Mesendoderm (in vitro differentiated cells): ENCODE measurements around the gene DSP.

Experiments used
- DNase-seq: peaks from one replicate; pipeline ENCODE4 v3.0.0; 2013
- H2AK5ac ChIP-seq: 2 replicates; pipeline ENCODE4 v1.6.1; 2013; ENCODE audit warnings: low read length, inconsistent platforms
- H2BK120ac ChIP-seq: 2 replicates; pipeline ENCODE4 v1.6.1; 2013; ENCODE audit warnings: low read depth, mild to moderate bottlenecking, low read length, moderate library complexity, mixed read lengths
- H2BK15ac ChIP-seq: replicated peaks from 2 replicates; pipeline ENCODE4 v1.6.1; 2013; ENCODE audit warnings: low read depth, mild to moderate bottlenecking, moderate library complexity
- H2BK5ac ChIP-seq: 2 replicates; pipeline ENCODE4 v1.6.1; 2013; ENCODE audit warnings: low read length, inconsistent platforms
- H3K18ac ChIP-seq: 2 replicates; pipeline ENCODE4 v1.6.1; 2013; ENCODE audit warnings: mild to moderate bottlenecking, low read length, mixed read lengths
- H3K23ac ChIP-seq: one replicate; pipeline ENCODE4 v1.6.1; 2013; ENCODE audit warnings: low read length
- H3K27ac ChIP-seq: 2 replicates; pipeline ENCODE4 v1.5.1; 2013; ENCODE audit warnings: low read depth, mild to moderate bottlenecking, inconsistent platforms, low read length, moderate library complexity
- H3K27me3 ChIP-seq: 2 replicates; pipeline ENCODE4 v1.6.1; 2013; ENCODE audit warnings: low read length, control low read depth, mild to moderate bottlenecking, inconsistent platforms; ENCODE audit not compliant: insufficient read depth, poor library complexity
- H3K36me3 ChIP-seq: 2 replicates; pipeline ENCODE4 v1.6.1; 2013; ENCODE audit warnings: low read length, inconsistent platforms; ENCODE audit not compliant: control insufficient read depth, insufficient read depth
- H3K4ac ChIP-seq: one replicate; pipeline ENCODE4 v1.6.1; 2013; ENCODE audit warnings: low read depth, mild to moderate bottlenecking, low read length, moderate library complexity
- H3K4me1 ChIP-seq: 2 replicates; pipeline ENCODE4 v1.6.1; 2013; ENCODE audit warnings: low read depth, low read length, inconsistent platforms; ENCODE audit not compliant: control insufficient read depth
- H3K4me2 ChIP-seq: 2 replicates; pipeline ENCODE4 v1.6.1; 2013; ENCODE audit warnings: low read length
- H3K4me3 ChIP-seq: 2 replicates; pipeline ENCODE4 v1.5.1; 2013; ENCODE audit warnings: mild to moderate bottlenecking, low read length
- H3K56ac ChIP-seq: one replicate; pipeline ENCODE4 v1.6.1; 2013; ENCODE audit warnings: low read length
- H3K79me1 ChIP-seq: 2 replicates; pipeline ENCODE4 v1.6.1; 2013; ENCODE audit warnings: low read length, inconsistent platforms
- H3K79me2 ChIP-seq: 2 replicates; pipeline ENCODE4 v1.6.1; 2013; ENCODE audit warnings: mild to moderate bottlenecking, low read length; ENCODE audit not compliant: control insufficient read depth, insufficient read depth
- H3K9ac ChIP-seq: 2 replicates; pipeline ENCODE4 v1.6.1; 2013; ENCODE audit warnings: low read length, inconsistent platforms
- H4K5ac ChIP-seq: one replicate; pipeline ENCODE4 v1.6.1; 2013; ENCODE audit warnings: low read length
- H4K8ac ChIP-seq: one replicate; pipeline ENCODE4 v1.6.1; 2013; ENCODE audit warnings: low read depth, mild to moderate bottlenecking, control low read depth, low read length, moderate library complexity
- WGBS: extraction: QIAGEN DNeasy Blood & Tissue Kit; methylation state at CpG from one replicate; pipeline ENCODE4 v1.1.7; 2013; ENCODE audit warnings: low lambda C conversion rate, missing lambda C conversion rate; ENCODE audit not compliant: insufficient coverage; ENCODE audit errors: extremely low coverage; 5-methylcytosine and 5-hydroxymethylcytosine counted together

DSP gene

GRCh38 chr6:7546896-7547295, 5.4 kb downstream of the DSP start:
- Histone ChIP-seq H2BK120ac (no peak overlapping the region), H3K4ac (no peak overlapping the region), H3K4me1 (peaks cover 9% of the 10 kb centered on the region), H3K79me1 (peaks cover 11% of the 10 kb centered on the region), H3K27me3 (no peaks in the 10 kb centered on the region), H3K4me2 (no peak overlapping the region), H3K36me3 (no peaks in the 10 kb centered on the region), H3K27ac (no peak overlapping the region), H3K18ac (no peak overlapping the region), H3K56ac (no peak overlapping the region), H2BK5ac (no peak overlapping the region), H4K5ac (no peak overlapping the region), H2BK15ac (no peak overlapping the region), H3K79me2 (peaks cover 15% of the 10 kb centered on the region), H3K9ac (no peak overlapping the region), H4K8ac (no peak overlapping the region), H3K4me3 (no peak overlapping the region), H2AK5ac (no peak overlapping the region), H3K23ac (no peak overlapping the region)
- peak; percentile 5 for DNase-seq
- no CpG with 5 or more reads among the region's 4 CpGs for whole genome bisulfite sequencing

GRCh38 chr6:7547315-7547714, 5.8 kb downstream of the DSP start:
- Histone ChIP-seq H3K27me3 (no peaks in the 10 kb centered on the region), H2BK5ac (no peak overlapping the region), H3K18ac (no peak overlapping the region), H3K9ac (no peak overlapping the region), H3K4me1 (peaks cover 9% of the 10 kb centered on the region), H3K4me2 (no peak overlapping the region), H2BK120ac (no peak overlapping the region), H4K5ac (no peak overlapping the region), H3K56ac (no peak overlapping the region), H2BK15ac (no peak overlapping the region), H2AK5ac (no peak overlapping the region), H3K79me2 (peaks cover 15% of the 10 kb centered on the region), H3K79me1 (peaks cover 11% of the 10 kb centered on the region), H3K4me3 (no peak overlapping the region), H3K36me3 (no peaks in the 10 kb centered on the region), H3K27ac (no peak overlapping the region), H4K8ac (no peak overlapping the region), H3K4ac (no peak overlapping the region), H3K23ac (no peak overlapping the region)
- DNase-seq = no peak
- WGBS = no CpG with 5 or more reads among the region's 4 CpGs

- H3K79me2 ChIP-seq = peaks cover 12% of the 10 kb centered on the region
- no peak overlapping the region for H2BK5ac ChIP-seq
- H3K27ac ChIP-seq = no peak overlapping the region
- H3K36me3 ChIP-seq = no peaks in the 10 kb centered on the region
- no peak overlapping the region for H3K4me2 ChIP-seq
- no peak overlapping the region for H3K23ac ChIP-seq
- H3K27me3 ChIP-seq = no peaks in the 10 kb centered on the region
- no peak for DNase-seq
- H3K79me1 ChIP-seq = peaks cover 12% of the 10 kb centered on the region
- no peak overlapping the region for H3K9ac ChIP-seq
- no peak overlapping the region for H2AK5ac ChIP-seq
- no peak overlapping the region for H3K56ac ChIP-seq
- H3K4me1 ChIP-seq = peaks cover 8% of the 10 kb centered on the region
- no peak overlapping the region for H2BK120ac ChIP-seq
- WGBS = no CpG with 5 or more reads among the region's 2 CpGs
- H3K18ac ChIP-seq = no peak overlapping the region
- H3K4me3 ChIP-seq = no peak overlapping the region
- H2BK15ac ChIP-seq = no peak overlapping the region
- H4K8ac ChIP-seq = no peak overlapping the region
- H3K4ac ChIP-seq = no peak overlapping the region
- H4K5ac ChIP-seq = no peak overlapping the region
Observed at GRCh38 chr6:7550433-7550801, 8.9 kb downstream of the DSP start.

- H3K79me2 ChIP-seq = peaks cover 3% of the 10 kb centered on the region
- no peak overlapping the region for H2BK5ac ChIP-seq
- no peak overlapping the region for H2BK15ac ChIP-seq
- H3K27ac ChIP-seq = no peak overlapping the region
- no peak overlapping the region for H2AK5ac ChIP-seq
- H3K4me1 ChIP-seq = no peaks in the 10 kb centered on the region
- H3K4ac ChIP-seq = no peak overlapping the region
- peaks cover 6% of the 10 kb centered on the region for H3K79me1 ChIP-seq
- no peak overlapping the region for H2BK120ac ChIP-seq
- no peak overlapping the region for H3K56ac ChIP-seq
- H3K27me3 ChIP-seq = no peaks in the 10 kb centered on the region
- no peak overlapping the region for H3K4me3 ChIP-seq
- WGBS = no CpG with 5 or more reads among the region's 6 CpGs
- H4K5ac ChIP-seq = no peak overlapping the region
- no peak overlapping the region for H3K18ac ChIP-seq
- no peaks in the 10 kb centered on the region for H3K36me3 ChIP-seq
- no peak overlapping the region for H3K4me2 ChIP-seq
- no peak overlapping the region for H3K9ac ChIP-seq
- no peak for DNase-seq
- H3K23ac ChIP-seq = no peak overlapping the region
- no peak overlapping the region for H4K8ac ChIP-seq
Observed at GRCh38 chr6:7554533-7555275, 13.2 kb downstream of the DSP start.

- Histone ChIP-seq H3K27ac (no peak overlapping the region), H3K4ac (no peak overlapping the region)
Observed at GRCh38 chr6:7555671-7556070, 14.2 kb downstream of the DSP start.

More at GRCh38 chr6:7555671-7556070, 14.2 kb downstream of the DSP start:
- H3K36me3 ChIP-seq = no peaks in the 10 kb centered on the region
- WGBS = no CpG with 5 or more reads among the region's 11 CpGs
- H3K56ac ChIP-seq = no peak overlapping the region
- no peak overlapping the region for H3K23ac ChIP-seq
- H3K27me3 ChIP-seq = no peaks in the 10 kb centered on the region
- no peaks in the 10 kb centered on the region for H3K4me1 ChIP-seq
- H3K4me3 ChIP-seq = no peak overlapping the region
- H3K4me2 ChIP-seq = no peak overlapping the region
- H4K5ac ChIP-seq = no peak overlapping the region
- H4K8ac ChIP-seq = no peak overlapping the region
- H2BK5ac ChIP-seq = no peak overlapping the region
- DNase-seq = no peak
- H3K79me2 ChIP-seq = peaks cover 3% of the 10 kb centered on the region
- H2AK5ac ChIP-seq = no peak overlapping the region
- no peak overlapping the region for H3K9ac ChIP-seq
- peaks cover 6% of the 10 kb centered on the region for H3K79me1 ChIP-seq
- no peak overlapping the region for H2BK120ac ChIP-seq
- no peak overlapping the region for H3K18ac ChIP-seq
- H2BK15ac ChIP-seq = no peak overlapping the region
